Kidney capillary endothelial cell (primary cell): ENCODE measurements around the gene CHST6.
"Not testable (repeated sequence)": the region's sequence is repeated elsewhere in the genome, so short reads cannot be mapped to it uniquely, and the experiment has no call there.

ENCODE experiments used
- DNase-seq: peaks from one replicate; pipeline ENCODE4 v3.0.0-alpha.2; 2018; ENCODE audit warnings: low spot score

Gene CHST6

GRCh38 chr16:75433732-75434413, 61.4 kb downstream of the CHST6 start:
- peak; percentile 87 for DNase-seq

- DNase-seq = peak; percentile 92
Observed at GRCh38 chr16:75432828-75433731, 62.2 kb downstream of the CHST6 start, which contains the start of gene CFDP1. Gene CFDP1, minus strand, starts transcription at chr16:75433503. Its CDS starts 151 bp downstream, at chr16:75433352.

GRCh38 chr16:75429621-75430403, 65.4 kb downstream of the CHST6 start:
- no peak for DNase-seq

- not testable (repeated sequence) for DNase-seq
Observed at GRCh38 chr16:75426524-75426923, 68.7 kb downstream of the CHST6 start.

- not testable (repeated sequence) for DNase-seq
Observed at GRCh38 chr16:75424105-75424762, 71.0 kb downstream of the CHST6 start.

- no peak for DNase-seq
Observed at GRCh38 chr16:75423723-75424104, 71.5 kb downstream of the CHST6 start.
